GM21717 (cell line): ENCODE measurements around the gene NBL1.

ENCODE experiments used
- ATAC-seq: cut with Tn5 transposase; IDR thresholded peaks from one replicate; pipeline ENCODE4 v1.9.1; 2021; ENCODE audit warnings: mild to moderate bottlenecking, moderate library complexity; ENCODE audit not compliant: unreplicated experiment

Gene NBL1

GRCh38 chr1:19665496-19666465 lies 21.7 kb downstream of the NBL1 start:
- ATAC-seq = no peak

GRCh38 chr1:19668888-19669287 lies 24.8 kb downstream of the NBL1 start:
- no peak for ATAC-seq

- ATAC-seq = no peak
Observed at GRCh38 chr1:19670787-19671186, 26.7 kb downstream of the NBL1 start.

- no peak for ATAC-seq
Observed at GRCh38 chr1:19672237-19672636, 28.1 kb downstream of the NBL1 start.

- ATAC-seq = no peak
Observed at GRCh38 chr1:19675797-19676196, 31.7 kb downstream of the NBL1 start.

- ATAC-seq = no peak
Observed at GRCh38 chr1:19676438-19676922, 32.4 kb downstream of the NBL1 start.

- ATAC-seq = no peak
Observed at GRCh38 chr1:19678493-19678892, 34.4 kb downstream of the NBL1 start.

- no peak for ATAC-seq
Observed at GRCh38 chr1:19678931-19679453, 34.9 kb downstream of the NBL1 start.

GRCh38 chr1:19679691-19680090 lies 35.6 kb downstream of the NBL1 start:
- ATAC-seq = no peak

GRCh38 chr1:19680644-19681043 lies 36.5 kb downstream of the NBL1 start:
- ATAC-seq = no peak

GRCh38 chr1:19682257-19682656 lies 38.1 kb downstream of the NBL1 start:
- no peak for ATAC-seq

- no peak for ATAC-seq
Observed at GRCh38 chr1:19682901-19683300, 38.8 kb downstream of the NBL1 start.

- no peak for ATAC-seq
Observed at GRCh38 chr1:19683351-19683750, 39.2 kb downstream of the NBL1 start.

- ATAC-seq = no peak
Observed at GRCh38 chr1:19684677-19685076, 40.6 kb downstream of the NBL1 start.

GRCh38 chr1:19685994-19686393 lies 41.9 kb downstream of the NBL1 start:
- ATAC-seq = no peak

- no peak for ATAC-seq
Observed at GRCh38 chr1:19687414-19687813, 43.3 kb downstream of the NBL1 start.

GRCh38 chr1:19688041-19688842 lies 44.1 kb downstream of the NBL1 start:
- ATAC-seq = no peak

GRCh38 chr1:19689085-19689757 lies 45.1 kb downstream of the NBL1 start:
- ATAC-seq = no peak

GRCh38 chr1:19689856-19690255 lies 45.7 kb downstream of the NBL1 start:
- ATAC-seq = no peak

GRCh38 chr1:19690342-19690741 lies 46.2 kb downstream of the NBL1 start:
- no peak for ATAC-seq

GRCh38 chr1:19694298-19694697 lies 50.2 kb downstream of the NBL1 start:
- ATAC-seq = no peak
